Left ventricle myocardium inferior (tissue), 1 donor: ENCODE measurements around the gene EHMT1. TPM values are rescaled to one million over a fixed set of nuclear protein-coding genes. Genes with fewer than 3 reads are reported as not detected.

ENCODE experiments used
- DNase-seq: peaks from one replicate; pipeline ENCODE4 v3.0.0-alpha.2; 2020
- H3K27ac ChIP-seq: fragments of 200-600 bp; replicated peaks from 2 replicates; pipeline ENCODE4 v1.8.0; 2021
- H3K27me3 ChIP-seq: fragments of 200-600 bp; 2 replicates; pipeline ENCODE4 v1.8.0; 2021; ENCODE audit warnings: low read depth
- H3K36me3 ChIP-seq: fragments of 200-600 bp; 2 replicates; pipeline ENCODE4 v1.8.0; 2021
- H3K4me1 ChIP-seq: fragments of 200-600 bp; 2 replicates; pipeline ENCODE4 v1.8.0; 2021
- H3K4me3 ChIP-seq: fragments of 200-600 bp; 2 replicates; pipeline ENCODE4 v1.8.0; 2021; ENCODE audit warnings: mild to moderate bottlenecking, moderate library complexity
- H3K9me3 ChIP-seq: fragments of 200-600 bp; replicated peaks from 2 replicates; pipeline ENCODE4 v1.8.0; 2021
- intact Hi-C: fragments of 100-400 bp; cut with micrococcal nuclease; formaldehyde crosslinking; loops from one replicate; pipeline ENCODE4 v1.11.0; 2022
- total RNA-seq: library from RNA; stranded (reverse); fragmentation: NEBNext Ultra II Directional; extraction: Animal tissue kit (Norgen Biotek cat#: 25700); gene quantifications from one replicate; pipeline ENCODE4 v1.2.1, GENCODE V29; 2021
- TF ChIP-seq, protein P1 (sequence below): fragments of 200-600 bp; IDR thresholded peaks from 2 replicates; pipeline ENCODE4 v1.8.0; 2021; ENCODE audit warnings: antibody characterized with exemption, mild to moderate bottlenecking, borderline replicate concordance
- donor health status: DM: no; HTN: yes; CAD: no; lungs with severe emphysema.

Gene EHMT1
- total RNA-seq, 1 donor from 2014 or later: 31.3 TPM

DNA sequence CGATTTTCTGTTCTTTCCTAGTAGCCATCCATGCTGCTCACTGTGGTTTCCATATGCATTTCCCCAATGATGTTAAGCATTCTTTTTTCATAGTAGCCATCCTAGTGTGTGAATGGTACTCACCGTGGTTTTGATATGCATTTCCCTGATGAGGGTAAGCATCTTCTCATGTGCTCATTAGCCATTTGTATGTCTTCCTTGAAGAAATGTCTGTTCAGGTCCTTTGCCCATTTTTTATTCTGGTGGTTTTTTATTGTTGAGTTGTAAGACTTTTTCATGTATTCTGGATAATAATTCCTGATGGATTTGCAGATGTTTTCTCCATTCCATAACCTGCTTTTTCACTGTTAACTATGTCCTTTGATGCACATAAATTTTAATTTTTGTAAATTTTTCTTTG is 108.0 kb downstream of the EHMT1 start:
- intact Hi-C loops: no loop called here
- Histone ChIP-seq H3K9me3 (no peaks in the 10 kb centered on the region), H3K36me3 (peaks cover 30% of the 10 kb centered on the region)

DNA sequence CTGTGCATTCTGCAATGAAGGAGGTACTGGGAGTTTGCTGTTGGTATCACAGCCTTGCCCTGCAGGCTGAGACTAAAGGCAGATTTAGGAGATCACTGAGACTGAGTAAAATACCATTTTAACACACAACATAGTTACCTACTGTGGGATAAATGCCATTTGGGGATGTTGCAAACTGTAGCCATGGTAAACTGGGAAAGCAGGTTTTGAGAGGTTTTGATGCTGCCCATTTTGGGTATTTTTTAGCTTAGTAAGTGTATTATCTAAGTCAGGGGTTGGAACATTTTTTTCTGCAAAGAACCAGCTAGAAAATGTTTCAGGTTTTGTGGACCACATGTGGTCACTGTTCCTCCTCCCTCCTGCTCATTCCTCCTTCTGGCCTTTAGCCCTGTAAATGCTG is 108.9 kb downstream of the EHMT1 start:
- Histone ChIP-seq H3K4me3 (no peak overlapping the region), H3K9me3 (no peaks in the 10 kb centered on the region), H3K36me3 (peaks cover 39% of the 10 kb centered on the region), H3K27ac (no peak overlapping the region), H3K4me1 (peaks cover 10% of the 10 kb centered on the region), H3K27me3 (no peaks in the 10 kb centered on the region)
- TF ChIP-seq, protein P1, sequence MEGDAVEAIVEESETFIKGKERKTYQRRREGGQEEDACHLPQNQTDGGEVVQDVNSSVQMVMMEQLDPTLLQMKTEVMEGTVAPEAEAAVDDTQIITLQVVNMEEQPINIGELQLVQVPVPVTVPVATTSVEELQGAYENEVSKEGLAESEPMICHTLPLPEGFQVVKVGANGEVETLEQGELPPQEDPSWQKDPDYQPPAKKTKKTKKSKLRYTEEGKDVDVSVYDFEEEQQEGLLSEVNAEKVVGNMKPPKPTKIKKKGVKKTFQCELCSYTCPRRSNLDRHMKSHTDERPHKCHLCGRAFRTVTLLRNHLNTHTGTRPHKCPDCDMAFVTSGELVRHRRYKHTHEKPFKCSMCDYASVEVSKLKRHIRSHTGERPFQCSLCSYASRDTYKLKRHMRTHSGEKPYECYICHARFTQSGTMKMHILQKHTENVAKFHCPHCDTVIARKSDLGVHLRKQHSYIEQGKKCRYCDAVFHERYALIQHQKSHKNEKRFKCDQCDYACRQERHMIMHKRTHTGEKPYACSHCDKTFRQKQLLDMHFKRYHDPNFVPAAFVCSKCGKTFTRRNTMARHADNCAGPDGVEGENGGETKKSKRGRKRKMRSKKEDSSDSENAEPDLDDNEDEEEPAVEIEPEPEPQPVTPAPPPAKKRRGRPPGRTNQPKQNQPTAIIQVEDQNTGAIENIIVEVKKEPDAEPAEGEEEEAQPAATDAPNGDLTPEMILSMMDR: no peak
- intact Hi-C loops: no loop called here
- DNase-seq: no peak

More for the DNA sequence above, 108.0 kb downstream of the EHMT1 start:
- H3K4me3 ChIP-seq: no peak overlapping the region
- peaks cover 15% of the 10 kb centered on the region for H3K4me1 ChIP-seq
- no peak for DNase-seq
- TF ChIP-seq, protein P1: no peak
- no peak overlapping the region for H3K27ac ChIP-seq
- H3K27me3 ChIP-seq: no peaks in the 10 kb centered on the region

DNA sequence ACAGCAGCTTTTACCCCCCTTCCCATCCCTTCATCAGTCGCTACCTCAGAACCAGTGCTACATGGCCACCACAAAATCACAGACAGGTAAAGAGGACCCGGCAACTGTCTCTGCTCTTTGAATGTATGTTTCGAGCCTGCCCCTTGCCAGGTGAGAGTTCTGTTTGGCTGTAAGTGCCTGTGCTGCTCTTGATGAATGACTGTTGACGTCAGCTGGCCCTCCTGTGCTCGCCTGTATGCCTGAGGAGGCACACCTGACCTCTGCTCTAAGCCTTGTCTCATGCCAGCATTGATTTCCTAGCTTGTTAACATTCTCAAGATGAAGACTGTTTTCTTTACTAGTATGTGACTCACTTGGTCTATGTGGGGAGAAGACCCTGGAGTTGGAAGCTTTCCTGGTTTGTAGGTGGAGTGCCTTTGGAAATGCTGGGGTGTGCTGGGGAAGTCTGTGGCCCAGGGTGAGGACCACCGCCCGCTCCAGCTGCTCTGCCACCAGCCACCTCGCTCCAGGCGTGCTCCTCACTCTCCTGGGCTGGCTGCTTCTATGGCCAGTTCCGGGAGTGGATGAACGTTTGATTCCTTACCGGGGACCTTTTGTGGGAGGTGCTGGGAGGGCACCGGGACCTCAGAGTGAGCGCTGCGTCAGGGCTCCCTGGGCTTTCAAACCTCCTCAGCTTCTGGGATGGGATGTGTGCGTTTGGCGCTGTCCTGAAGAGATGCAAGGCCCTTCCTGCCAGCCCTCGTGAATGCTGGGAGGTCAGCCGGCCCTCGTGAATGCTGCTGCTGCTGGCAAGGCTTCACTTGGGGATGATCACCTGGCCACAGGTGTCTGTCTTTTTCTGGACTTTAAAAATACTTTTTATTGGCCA is 109.9 kb downstream of the EHMT1 start:
- H3K4me1 ChIP-seq: peaks cover 8% of the 10 kb centered on the region

DNA sequence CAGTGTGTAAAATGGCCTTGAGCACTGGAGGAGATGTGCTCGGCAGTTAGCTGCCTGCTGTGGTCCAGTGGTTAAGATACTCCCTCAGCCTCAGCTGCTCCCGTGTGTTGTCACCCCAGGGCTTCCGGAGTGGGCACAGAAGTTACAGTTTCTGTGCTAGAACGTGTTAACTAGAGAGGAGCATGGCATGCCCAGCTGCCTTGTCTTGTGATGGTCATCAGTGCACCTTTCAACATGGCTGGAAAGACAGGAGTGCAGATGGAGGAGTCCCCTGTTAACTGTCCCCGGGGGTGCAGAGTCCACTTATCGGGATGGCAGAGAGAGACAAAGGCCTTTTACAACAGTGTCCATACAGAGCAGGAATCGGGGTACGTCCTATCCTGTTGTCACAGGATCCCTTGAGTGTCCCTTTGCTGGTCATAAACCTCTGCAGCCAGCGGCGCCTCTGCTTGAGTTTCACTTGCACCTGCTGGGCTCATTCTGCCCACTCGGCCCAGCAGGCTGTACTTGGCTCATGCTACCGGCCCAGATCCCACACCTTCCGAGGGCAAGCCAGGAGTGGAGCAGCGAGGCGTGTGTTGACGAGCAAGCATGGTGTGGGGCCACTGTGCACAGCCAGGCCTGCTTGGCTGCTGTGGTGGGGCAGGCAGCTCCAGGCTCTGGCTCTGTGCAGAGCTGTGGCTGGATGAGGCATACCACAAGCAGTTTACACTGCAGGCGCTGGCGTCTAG is 112.6 kb downstream of the EHMT1 start:
- Histone ChIP-seq H3K27me3 (no peaks in the 10 kb centered on the region), H3K36me3 (peaks cover 61% of the 10 kb centered on the region), H3K4me3 (no peak overlapping the region), H3K27ac (no peak overlapping the region), H3K9me3 (peaks cover 19% of the 10 kb centered on the region), H3K4me1 (no peaks in the 10 kb centered on the region)
- DNase-seq: no peak
- intact Hi-C loops: no loop called here
- TF ChIP-seq, protein P1: no peak

More for the DNA sequence above, 109.9 kb downstream of the EHMT1 start:
- no peaks in the 10 kb centered on the region for H3K27me3 ChIP-seq
- intact Hi-C loops: no loop called here
- no peak overlapping the region for H3K4me3 ChIP-seq
- H3K9me3 ChIP-seq: peaks cover 5% of the 10 kb centered on the region
- TF ChIP-seq, protein P1: no peak
- DNase-seq: no peak
- no peak overlapping the region for H3K27ac ChIP-seq
- peaks cover 49% of the 10 kb centered on the region for H3K36me3 ChIP-seq

DNA sequence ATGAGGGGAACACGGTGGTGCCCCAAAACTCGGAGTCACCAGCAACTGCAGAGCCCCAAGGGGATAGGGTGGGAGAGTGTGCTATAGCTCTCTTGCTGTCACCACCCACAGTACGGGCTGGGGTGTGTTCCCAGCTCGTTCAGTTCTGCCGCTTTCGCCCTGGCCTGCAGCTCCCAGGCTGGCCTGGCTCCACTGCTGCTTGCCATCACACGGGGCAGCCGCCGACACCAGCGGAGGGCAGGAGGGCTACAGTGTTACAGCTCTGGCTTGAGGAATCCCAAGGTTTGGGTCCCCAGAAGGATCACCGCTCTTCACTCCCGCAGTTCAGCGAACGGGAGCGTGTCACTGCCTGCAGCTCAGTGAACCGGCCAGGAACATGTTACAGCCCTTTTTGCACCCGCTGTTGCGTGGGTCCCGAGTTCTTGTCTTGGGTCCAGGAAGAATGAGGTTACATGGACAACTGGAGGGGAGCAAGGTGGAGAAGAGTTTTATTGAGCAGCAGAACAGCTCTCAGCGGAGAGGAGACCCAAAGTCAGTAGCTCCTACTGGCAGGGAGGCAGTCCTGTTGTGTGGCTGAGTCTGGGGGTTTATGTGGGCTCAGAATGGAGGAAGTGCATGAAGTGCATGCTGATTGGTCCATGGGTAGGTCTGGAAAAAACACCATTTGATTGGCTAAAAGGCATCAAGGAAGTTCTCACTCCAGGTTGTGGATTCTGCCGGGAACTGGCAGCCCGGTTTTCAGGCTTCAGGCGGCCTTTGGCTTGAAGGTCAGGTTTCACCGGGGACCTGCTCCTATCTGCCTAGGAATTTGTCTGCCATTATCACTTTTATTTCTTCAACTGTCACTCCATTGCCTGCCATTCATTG is 113.4 kb downstream of the EHMT1 start:
- TF ChIP-seq, protein P1: no peak
- H3K27ac ChIP-seq: no peak overlapping the region
- intact Hi-C loops: no loop called here
- peaks cover 19% of the 10 kb centered on the region for H3K9me3 ChIP-seq
- peaks cover 53% of the 10 kb centered on the region for H3K36me3 ChIP-seq
- no peaks in the 10 kb centered on the region for H3K4me1 ChIP-seq
- DNase-seq: no peak
- no peaks in the 10 kb centered on the region for H3K27me3 ChIP-seq
- no peak overlapping the region for H3K4me3 ChIP-seq
